ENCODE data around the gene DGKD. TPM values are rescaled to one million over a fixed set of nuclear protein-coding genes. Genes with fewer than 3 reads are reported as not detected.

Gene DGKD
- total RNA-seq, 1 donor from 2014 or later, result 10.3 TPM

DNA sequence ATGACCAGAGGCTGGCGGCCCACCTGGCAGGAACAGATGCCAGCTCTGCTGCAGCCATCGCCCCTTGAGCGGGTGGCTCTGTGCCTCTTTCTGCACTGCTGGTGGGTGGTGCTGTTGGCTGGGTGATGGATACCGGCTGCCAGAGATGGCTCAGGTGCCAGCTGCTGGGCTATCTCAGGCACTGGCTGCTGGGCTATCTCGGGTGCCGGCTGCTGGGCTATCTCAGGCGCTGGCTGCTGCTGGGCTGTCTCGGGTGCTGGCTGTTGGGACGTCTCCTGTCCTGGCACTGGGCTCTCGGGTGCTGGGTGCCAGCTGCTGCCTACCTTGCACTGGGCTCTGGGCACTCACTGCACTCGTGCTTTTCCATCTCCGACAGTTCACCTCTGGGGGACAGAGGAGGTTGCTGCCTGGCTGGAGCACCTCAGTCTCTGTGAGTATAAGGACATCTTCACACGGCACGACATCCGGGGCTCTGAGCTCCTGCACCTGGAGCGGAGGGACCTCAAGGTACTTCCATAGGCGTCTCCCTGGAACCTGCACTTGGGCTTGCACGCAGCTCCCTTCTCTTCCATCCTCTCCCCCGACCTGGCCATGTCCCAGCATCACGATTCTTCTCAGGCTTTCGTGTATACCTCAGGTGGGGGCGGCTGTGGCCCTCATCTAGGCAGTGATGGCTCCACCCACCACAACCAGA lies 113.9 kb downstream of the DGKD start:
- no peak for DNase-seq (ENCODE audit: low read depth)
- no peak overlapping the region for H3K4me3 ChIP-seq (ENCODE audit: low read depth, low read length)
- TF ChIP-seq CTCF (conservative IDR thresholded peaks at IDR 0.05; ENCODE audit: low read depth, low read length), result no peak

DNA sequence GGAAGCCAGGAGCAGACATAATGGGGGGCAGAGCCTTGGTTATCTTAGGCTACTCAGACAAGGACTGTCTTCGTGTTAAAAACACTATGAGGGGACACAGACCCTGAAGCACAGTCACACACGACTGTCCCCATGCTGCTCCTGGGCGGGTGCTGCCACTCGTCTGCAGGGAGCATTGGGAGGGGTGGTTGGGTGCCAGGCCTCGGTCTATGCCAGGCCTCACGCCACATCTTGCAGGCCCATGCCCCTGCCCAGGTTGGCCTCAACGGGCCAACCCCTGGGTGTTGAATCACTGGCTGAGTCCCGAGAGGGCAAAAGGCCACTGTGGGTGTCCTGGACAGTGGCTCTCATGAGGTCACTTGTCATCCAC lies 114.4 kb downstream of the DGKD start:
- no peak for TF ChIP-seq CTCF (conservative IDR thresholded peaks at IDR 0.05; ENCODE audit: low read depth, low read length)

GRCh38 chr2:233469261-233470010 lies 115.1 kb downstream of the DGKD start:
- no peak for DNase-seq (ENCODE audit: low read depth)
- no peak for TF ChIP-seq CTCF (conservative IDR thresholded peaks at IDR 0.05; ENCODE audit: low read depth, low read length)
- H3K4me3 ChIP-seq (ENCODE audit: low read depth, low read length), result no peak overlapping the region

More for the DNA sequence above, 114.4 kb downstream of the DGKD start:
- H3K4me3 ChIP-seq (ENCODE audit: low read depth, low read length), result no peak overlapping the region
- DNase-seq (ENCODE audit: low read depth), result no peak

GRCh38 chr2:233470011-233470687 lies 115.9 kb downstream of the DGKD start:
- H3K4me3 ChIP-seq (ENCODE audit: low read depth, low read length), result no peak overlapping the region
- TF ChIP-seq CTCF (conservative IDR thresholded peaks at IDR 0.05; ENCODE audit: low read depth, low read length), result no peak
- no peak for DNase-seq (ENCODE audit: low read depth)

- no peak for DNase-seq (ENCODE audit: low read depth)
- H3K4me3 ChIP-seq (ENCODE audit: low read depth, low read length), result no peak overlapping the region
- no peak for TF ChIP-seq CTCF (conservative IDR thresholded peaks at IDR 0.05; ENCODE audit: low read depth, low read length)
These were observed 116.5 kb downstream of the DGKD start for GRCh38 chr2:233470839-233471238.

GRCh38 chr2:233471291-233472035 lies 117.2 kb downstream of the DGKD start:
- TF ChIP-seq CTCF (conservative IDR thresholded peaks at IDR 0.05; ENCODE audit: low read depth, low read length), result no peak
- DNase-seq (ENCODE audit: low read depth), result no peak
- no peak overlapping the region for H3K4me3 ChIP-seq (ENCODE audit: low read depth, low read length)
